ENCODE results near the gene CHCHD2. TPM values are rescaled to one million over a fixed set of nuclear protein-coding genes. Genes with fewer than 3 reads are reported as not detected.

Gene CHCHD2
- total and polyA plus RNA-seq, 9 of the 15 experiments (the other 6 are each of a cell fraction or from before 2014, with no cell fraction given), result 145 to 1,044 (median 648) TPM

GRCh38 chr7:56106108-56107073 lies at the start of gene CHCHD2 (continued):
- TF ChIP-seq SMC3 (conservative IDR thresholded peaks at IDR 0.05; ENCODE audit: insufficient read depth, low read depth, low read length), result no peak
- TF ChIP-seq, protein P1, sequence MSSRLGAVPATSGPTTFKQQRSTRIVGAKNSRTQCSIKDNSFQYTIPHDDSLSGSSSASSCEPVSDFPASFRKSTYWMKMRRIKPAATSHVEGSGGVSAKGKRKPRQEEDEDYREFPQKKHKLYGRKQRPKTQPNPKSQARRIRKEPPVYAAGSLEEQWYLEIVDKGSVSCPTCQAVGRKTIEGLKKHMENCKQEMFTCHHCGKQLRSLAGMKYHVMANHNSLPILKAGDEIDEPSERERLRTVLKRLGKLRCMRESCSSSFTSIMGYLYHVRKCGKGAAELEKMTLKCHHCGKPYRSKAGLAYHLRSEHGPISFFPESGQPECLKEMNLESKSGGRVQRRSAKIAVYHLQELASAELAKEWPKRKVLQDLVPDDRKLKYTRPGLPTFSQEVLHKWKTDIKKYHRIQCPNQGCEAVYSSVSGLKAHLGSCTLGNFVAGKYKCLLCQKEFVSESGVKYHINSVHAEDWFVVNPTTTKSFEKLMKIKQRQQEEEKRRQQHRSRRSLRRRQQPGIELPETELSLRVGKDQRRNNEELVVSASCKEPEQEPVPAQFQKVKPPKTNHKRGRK (tag; IDR thresholded peaks at IDR 0.05), result no peak
- TF ChIP-seq JUND (IDR thresholded peaks at IDR 0.05; ENCODE audit: borderline replicate concordance, low read depth, low read length), result peak; percentile 55; the same call in 1 of the 2 replicates
- 0 out of 3 replicates have a peak, but pooled peaks have one; percentile 4 for TF ChIP-seq JUND (tag; IDR thresholded peaks at IDR 0.05; ENCODE audit: borderline replicate concordance, low read depth, low read length)
- TF ChIP-seq ZNF644 (tag; IDR thresholded peaks at IDR 0.05; ENCODE audit: low read depth), result no peak; the same call in 1 of the 2 replicates
- TF ChIP-seq FOXM1 (IDR thresholded peaks at IDR 0.05; ENCODE audit: low read depth), result no peak
- TF ChIP-seq FOXM1 (CRISPR knock-in tag; IDR thresholded peaks at IDR 0.05; ENCODE audit: low read depth), result no peak
- TF ChIP-seq CREB3L1 (IDR thresholded peaks at IDR 0.05; ENCODE audit: borderline replicate concordance, low read depth), result peak; percentile 84; the same call in 1 of the 2 replicates
- TF ChIP-seq HIVEP1 (CRISPR knock-in tag; IDR thresholded peaks at IDR 0.05), result no peak
- no peak for TF ChIP-seq TCFL5 (CRISPR knock-in tag; conservative IDR thresholded peaks at IDR 0.05)
- no peak for TF ChIP-seq ZNF239 (CRISPR knock-in tag; IDR thresholded peaks at IDR 0.05)
- TF ChIP-seq HDAC2 (IDR thresholded peaks at IDR 0.05), result peak; percentile 37
- TF ChIP-seq ZFP30 (CRISPR knock-in tag; IDR thresholded peaks at IDR 0.05; ENCODE audit: borderline replicate concordance), result no peak
- peak; percentile 45; the same call in 1 of the 2 replicates for TF ChIP-seq E4F1 (CRISPR knock-in tag; IDR thresholded peaks at IDR 0.05; ENCODE audit: borderline replicate concordance)
- TF ChIP-seq ZNF41 (CRISPR knock-in tag; conservative IDR thresholded peaks at IDR 0.05), result no peak
- no peak for TF ChIP-seq FOXJ2 (tag; IDR thresholded peaks at IDR 0.05)
- TF ChIP-seq HDAC3 (IDR thresholded peaks at IDR 0.05; ENCODE audit: borderline replicate concordance, partially characterized antibody), result no peak
- TF ChIP-seq TEAD2 (tag; IDR thresholded peaks at IDR 0.05), result no peak
- no peak for TF ChIP-seq ZNF780A (CRISPR knock-in tag; IDR thresholded peaks at IDR 0.05)
- TF ChIP-seq MCM3 (IDR thresholded peaks at IDR 0.05), result no peak
- no peak; the same call in 1 of the 2 replicates for TF ChIP-seq ZNF24 (IDR thresholded peaks at IDR 0.05)
- no peak for TF ChIP-seq DPF2 (IDR thresholded peaks at IDR 0.05)
- TF ChIP-seq POLR2A (conservative IDR thresholded peaks at IDR 0.05), result peak; percentile 98
- TF ChIP-seq HDGF (IDR thresholded peaks at IDR 0.05), result no peak
- TF ChIP-seq BDP1 (IDR thresholded peaks at IDR 0.05; ENCODE audit: insufficient read depth, insufficient read length), result no peak

Data from K562 (cell line).